ENCODE measurements around the gene RHPN2. TPM values are rescaled to one million over a fixed set of nuclear protein-coding genes. Genes with fewer than 3 reads are reported as not detected.

Gene RHPN2
- polyA plus RNA-seq: not detected

DNA sequence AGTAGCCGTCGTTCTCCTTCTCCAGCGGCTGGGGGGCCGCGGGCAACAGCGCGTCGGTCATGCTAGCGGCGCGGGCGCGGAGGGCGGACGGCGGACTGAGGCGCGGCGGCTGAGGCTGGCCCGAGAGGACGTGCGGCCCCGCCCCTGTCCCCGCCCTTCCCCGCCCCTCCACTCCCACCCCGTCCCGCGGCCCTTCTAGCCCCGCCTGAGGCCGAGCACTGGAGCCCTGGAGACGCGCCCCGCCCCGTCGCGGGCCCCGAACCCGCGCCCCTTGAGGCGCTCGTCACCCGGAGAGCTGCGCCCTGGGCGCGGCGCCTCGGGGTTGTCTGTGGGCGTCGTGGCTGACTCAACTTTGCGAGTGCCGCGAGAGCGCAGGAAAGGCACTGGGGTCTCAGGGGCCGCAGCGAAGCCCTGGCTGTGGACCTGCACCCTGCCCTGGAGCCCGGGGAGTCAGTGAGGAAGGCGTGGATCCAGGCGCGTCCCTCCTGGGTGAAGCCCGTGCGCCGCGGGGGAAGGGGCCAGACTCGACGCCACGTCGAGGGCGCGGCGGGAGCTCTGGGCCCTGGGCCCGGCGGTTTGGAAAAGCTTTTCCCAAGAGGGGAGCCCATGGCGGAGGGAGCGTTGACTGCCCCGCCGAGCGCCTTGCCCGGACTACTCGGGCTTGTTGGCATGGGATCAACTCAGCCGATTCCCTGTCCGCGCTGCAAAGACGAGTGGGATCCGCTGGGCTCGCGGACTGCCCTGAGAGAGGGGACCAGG is at the start of gene RHPN2:
RHPN2 (minus strand) TSS at position 97 of the 759 bp plus-strand sequence; CDS start at position 61, 36 bp downstream.
- Mint-ChIP-seq H3K4me1 (no peaks in the 10 kb centered on the region), H3K9me3 (no peaks in the 10 kb centered on the region), H3K36me3 (no peaks in the 10 kb centered on the region), H3K27me3 (ENCODE audit: low read depth in 3 of 3) (peaks cover 0 to 16% (median 13%) of the 10 kb centered on the region in 3 donors), H3K4me3 (peak within 1 kb of the TSS in 3 of 5 donors; percentile 30 to 66 (median 44)), H3K27ac (no peak within 1 kb of the TSS)
- no peak for DNase-seq

- H3K36me3 Mint-ChIP-seq: peaks cover 46 to 73% (median 46%) of the 10 kb centered on the region in 3 donors
- no peak overlapping the region for H3K4me3 Mint-ChIP-seq
- H3K9me3 Mint-ChIP-seq: no peaks in the 10 kb centered on the region
- no peak overlapping the region for H3K27ac Mint-ChIP-seq
- H3K4me1 Mint-ChIP-seq: no peaks in the 10 kb centered on the region
- no peak for DNase-seq
- H3K27me3 Mint-ChIP-seq (ENCODE audit: low read depth in 3 of 3): no peaks in the 10 kb centered on the region
Measured at GRCh38 chr19:33114312-33114711, 49.6 kb upstream of the RHPN2 start.

- no peaks in the 10 kb centered on the region for H3K4me1 Mint-ChIP-seq
- H3K27ac Mint-ChIP-seq: no peak overlapping the region
- no peaks in the 10 kb centered on the region for H3K9me3 Mint-ChIP-seq
- no peaks in the 10 kb centered on the region for H3K27me3 Mint-ChIP-seq (ENCODE audit: low read depth in 3 of 3)
- H3K4me3 Mint-ChIP-seq: no peak overlapping the region
- DNase-seq: no peak
- H3K36me3 Mint-ChIP-seq: peaks cover 30 to 61% (median 37%) of the 10 kb centered on the region in 3 donors
Measured at GRCh38 chr19:33111587-33111986, 46.9 kb upstream of the RHPN2 start.

- DNase-seq: no peak
Measured at GRCh38 chr19:33110137-33110910, 45.6 kb upstream of the RHPN2 start.

GRCh38 chr19:33108161-33108560 is 43.5 kb upstream of the RHPN2 start:
- DNase-seq: no peak
- Mint-ChIP-seq H3K4me1 (no peaks in the 10 kb centered on the region), H3K36me3 (peaks cover 23 to 58% (median 23%) of the 10 kb centered on the region in 3 donors), H3K27me3 (ENCODE audit: low read depth in 3 of 3) (no peaks in the 10 kb centered on the region), H3K27ac (peak overlapping the region in 1 of 6 donors; percentile 14), H3K9me3 (no peaks in the 10 kb centered on the region), H3K4me3 (no peak overlapping the region)

More at GRCh38 chr19:33110137-33110910, 45.6 kb upstream of the RHPN2 start:
- Mint-ChIP-seq H3K4me1 (no peaks in the 10 kb centered on the region), H3K36me3 (peaks cover 25 to 58% (median 30%) of the 10 kb centered on the region in 3 donors), H3K9me3 (no peaks in the 10 kb centered on the region), H3K27me3 (ENCODE audit: low read depth in 3 of 3) (no peaks in the 10 kb centered on the region), H3K27ac (no peak overlapping the region), H3K4me3 (no peak overlapping the region)

GRCh38 chr19:33102893-33103292 is 38.2 kb upstream of the RHPN2 start:
- Mint-ChIP-seq H3K4me3 (no peak overlapping the region), H3K9me3 (no peaks in the 10 kb centered on the region), H3K36me3 (peaks cover 13 to 52% (median 24%) of the 10 kb centered on the region in 3 donors), H3K27me3 (ENCODE audit: low read depth in 3 of 3) (peaks cover 0 to 1% (median 0%) of the 10 kb centered on the region in 3 donors), H3K4me1 (no peaks in the 10 kb centered on the region), H3K27ac (no peak overlapping the region)
- no peak for DNase-seq

- no peaks in the 10 kb centered on the region for H3K4me1 Mint-ChIP-seq
- no peak for DNase-seq
- H3K27ac Mint-ChIP-seq: no peak overlapping the region
- peaks cover 0 to 1% (median 0%) of the 10 kb centered on the region in 3 donors for H3K27me3 Mint-ChIP-seq (ENCODE audit: low read depth in 3 of 3)
- H3K9me3 Mint-ChIP-seq: no peaks in the 10 kb centered on the region
- peaks cover 23 to 58% (median 28%) of the 10 kb centered on the region in 3 donors for H3K36me3 Mint-ChIP-seq
- no peak overlapping the region for H3K4me3 Mint-ChIP-seq
Measured at GRCh38 chr19:33100894-33101644, 36.4 kb upstream of the RHPN2 start.

DNA sequence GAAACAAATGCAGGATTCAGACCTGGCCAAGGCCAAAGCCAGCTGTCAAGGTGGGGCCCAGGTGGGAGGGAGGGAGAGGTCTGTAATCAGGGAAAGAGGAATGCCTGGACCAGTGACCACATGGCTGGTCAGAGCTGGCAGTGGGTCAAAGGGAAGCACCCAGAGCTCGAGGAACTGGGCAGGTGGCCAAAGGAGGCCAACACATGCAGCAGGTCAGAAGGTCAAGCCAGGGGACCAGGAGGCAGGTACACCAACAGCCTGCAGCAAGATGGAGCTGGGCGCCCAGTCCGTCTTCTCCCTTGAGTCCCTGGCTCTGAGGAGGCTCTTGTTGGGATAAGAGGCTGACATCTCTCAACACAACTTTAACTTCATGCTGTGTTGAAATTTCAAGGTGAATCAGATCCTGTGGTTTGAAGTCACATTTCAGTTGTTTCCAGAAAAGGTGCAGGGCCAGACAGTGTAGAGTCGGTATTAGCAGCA is 33.4 kb upstream of the RHPN2 start:
- Mint-ChIP-seq H3K36me3 (peaks cover 35 to 65% (median 41%) of the 10 kb centered on the region in 3 donors), H3K27ac (no peak overlapping the region), H3K4me3 (no peak overlapping the region), H3K4me1 (no peaks in the 10 kb centered on the region), H3K9me3 (no peaks in the 10 kb centered on the region), H3K27me3 (ENCODE audit: low read depth in 3 of 3) (peaks cover 0 to 4% (median 0%) of the 10 kb centered on the region in 3 donors)
- DNase-seq: no peak

DNA sequence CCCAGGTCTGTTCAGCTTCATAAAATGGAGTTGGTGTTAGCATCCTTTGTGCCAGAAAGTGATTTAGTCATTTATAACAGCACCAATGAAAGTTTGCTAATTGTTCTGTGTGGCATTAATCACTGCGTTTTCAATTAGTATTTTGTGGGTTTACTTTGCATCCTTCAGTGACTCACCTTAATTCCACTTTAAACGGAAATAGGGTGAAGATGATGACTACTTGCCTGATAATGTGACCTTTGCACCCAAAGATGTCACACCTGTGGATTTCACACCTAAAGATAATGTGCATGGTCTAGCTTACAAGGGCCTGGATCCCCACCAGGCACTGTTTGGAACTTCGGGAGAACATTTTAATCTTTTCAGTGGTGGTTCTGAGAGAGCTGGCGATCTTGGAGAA is 31.3 kb upstream of the RHPN2 start:
- Mint-ChIP-seq H3K4me3 (no peak overlapping the region), H3K9me3 (no peaks in the 10 kb centered on the region), H3K27ac (no peak overlapping the region), H3K27me3 (ENCODE audit: low read depth in 3 of 3) (peaks cover 0 to 4% (median 0%) of the 10 kb centered on the region in 3 donors), H3K4me1 (no peaks in the 10 kb centered on the region), H3K36me3 (peaks cover 30 to 57% (median 30%) of the 10 kb centered on the region in 3 donors)
- DNase-seq: no peak

- peaks cover 36 to 63% (median 37%) of the 10 kb centered on the region in 3 donors for H3K36me3 Mint-ChIP-seq
- no peaks in the 10 kb centered on the region for H3K9me3 Mint-ChIP-seq
- H3K27ac Mint-ChIP-seq: no peak overlapping the region
- H3K27me3 Mint-ChIP-seq (ENCODE audit: low read depth in 3 of 3): peaks cover 0 to 4% (median 0%) of the 10 kb centered on the region in 3 donors
- no peak for DNase-seq
- H3K4me3 Mint-ChIP-seq: no peak overlapping the region
- H3K4me1 Mint-ChIP-seq: no peaks in the 10 kb centered on the region
Measured at GRCh38 chr19:33094436-33095067, 29.9 kb upstream of the RHPN2 start.

GRCh38 chr19:33093420-33094210 is 28.9 kb upstream of the RHPN2 start:
- H3K9me3 Mint-ChIP-seq: no peaks in the 10 kb centered on the region
- no peak overlapping the region for H3K27ac Mint-ChIP-seq
- H3K4me3 Mint-ChIP-seq: no peak overlapping the region
- peaks cover 43 to 65% (median 44%) of the 10 kb centered on the region in 3 donors for H3K36me3 Mint-ChIP-seq
- H3K27me3 Mint-ChIP-seq (ENCODE audit: low read depth in 3 of 3): peaks cover 0 to 4% (median 0%) of the 10 kb centered on the region in 3 donors
- DNase-seq: no peak
- peaks cover 0 to 6% of the 10 kb centered on the region in 2 donors for H3K4me1 Mint-ChIP-seq

DNA sequence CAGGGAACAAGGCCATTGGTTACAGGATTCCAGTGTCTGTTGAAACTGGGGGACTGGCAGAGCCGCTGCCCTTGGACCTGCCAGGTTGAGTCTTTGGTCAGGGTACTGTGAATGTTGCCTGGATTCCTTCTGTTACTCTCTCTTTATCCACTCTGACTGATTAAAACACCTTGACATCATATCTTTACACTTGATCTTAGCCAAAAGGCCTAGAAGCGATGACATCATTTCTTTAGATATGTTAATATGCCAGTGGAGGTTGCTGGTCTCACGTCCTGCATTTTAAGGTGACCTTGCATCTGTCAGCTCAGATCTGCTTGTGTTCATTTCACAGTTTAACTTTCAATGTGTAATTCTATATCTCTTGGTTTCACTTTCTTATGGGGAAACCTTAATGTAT is 25.5 kb upstream of the RHPN2 start:
- Mint-ChIP-seq H3K27ac (no peak overlapping the region), H3K36me3 (peaks cover 26 to 40% (median 28%) of the 10 kb centered on the region in 3 donors)
- no peak for DNase-seq

More for the DNA sequence above, 25.5 kb upstream of the RHPN2 start:
- H3K9me3 Mint-ChIP-seq: no peaks in the 10 kb centered on the region
- peaks cover 0 to 6% of the 10 kb centered on the region in 2 donors for H3K4me1 Mint-ChIP-seq
- H3K4me3 Mint-ChIP-seq: no peak overlapping the region
- H3K27me3 Mint-ChIP-seq (ENCODE audit: low read depth in 3 of 3): peaks cover 0 to 3% (median 0%) of the 10 kb centered on the region in 3 donors
